Bronchial epithelial cell (primary cell): Measurements from ENCODE around the gene CACHD1. TPM values are rescaled to one million over a fixed set of nuclear protein-coding genes. Genes with fewer than 3 reads are reported as not detected.
A peak's percentile ranks its signal among the peaks of the same experiment; 100 is the strongest.

Experiments used
- DNase-seq: peaks from one replicate; pipeline ENCODE4 v3.0.0-alpha.2; 2010; ENCODE audit warnings: low read depth
- FAIRE-seq: peaks from 2 replicates; lab custom pipeline; 2011; peaks lifted over from hg19 to GRCh38; lab: Jason Lieb, UNC
- H3K27me3 ChIP-seq: 2 replicates; pipeline ENCODE4 v1.5.1; 2011; ENCODE audit warnings: low read length; ENCODE audit not compliant: control insufficient read depth, insufficient read depth
- H3K36me3 ChIP-seq: 2 replicates; pipeline ENCODE4 v1.5.1; 2011; ENCODE audit warnings: low read length; ENCODE audit not compliant: control insufficient read depth, insufficient read depth
- H3K4me3 ChIP-seq: 2 replicates; pipeline ENCODE4 v1.5.1; 2011; ENCODE audit warnings: mild to moderate bottlenecking, low read depth, low read length, control low read depth
- CTCF ChIP-seq: IDR thresholded peaks from 2 replicates; pipeline ENCODE4 v1.5.1; 2011; ENCODE audit warnings: mild to moderate bottlenecking, moderate library complexity, low read length, control low read depth, inconsistent platforms; ENCODE audit not compliant: insufficient read depth, severe bottlenecking
- total RNA-seq: library from RNA; depleted of rRNA; stranded (reverse); fragments of >200 nt; gene quantifications from 2 replicates; pipeline ENCODE4 v1.2.1, GENCODE V29; 2014

CACHD1 gene
- total RNA-seq, 1 donor from 2014 or later, result 1.8 TPM

GRCh38 chr1:64581135-64581842 lies 111.4 kb downstream of the CACHD1 start:
- no peaks in the 10 kb centered on the region for H3K36me3 ChIP-seq
- DNase-seq (no peak), FAIRE-seq (no peak)
- TF ChIP-seq CTCF, result no peak
- H3K4me3 ChIP-seq, result no peak overlapping the region
- no peaks in the 10 kb centered on the region for H3K27me3 ChIP-seq

GRCh38 chr1:64581843-64582185 lies 111.9 kb downstream of the CACHD1 start:
- FAIRE-seq, result no peak
- TF ChIP-seq CTCF, result no peak
- Histone ChIP-seq H3K4me3 (no peak overlapping the region), H3K27me3 (no peaks in the 10 kb centered on the region), H3K36me3 (no peaks in the 10 kb centered on the region)
- no peak for DNase-seq

GRCh38 chr1:64584479-64584878 lies 114.5 kb downstream of the CACHD1 start:
- peak; percentile 42 for DNase-seq
- no peak for FAIRE-seq
- TF ChIP-seq CTCF, result peak; percentile 48
- Histone ChIP-seq H3K36me3 (no peaks in the 10 kb centered on the region), H3K27me3 (no peaks in the 10 kb centered on the region), H3K4me3 (no peak overlapping the region)

DNA sequence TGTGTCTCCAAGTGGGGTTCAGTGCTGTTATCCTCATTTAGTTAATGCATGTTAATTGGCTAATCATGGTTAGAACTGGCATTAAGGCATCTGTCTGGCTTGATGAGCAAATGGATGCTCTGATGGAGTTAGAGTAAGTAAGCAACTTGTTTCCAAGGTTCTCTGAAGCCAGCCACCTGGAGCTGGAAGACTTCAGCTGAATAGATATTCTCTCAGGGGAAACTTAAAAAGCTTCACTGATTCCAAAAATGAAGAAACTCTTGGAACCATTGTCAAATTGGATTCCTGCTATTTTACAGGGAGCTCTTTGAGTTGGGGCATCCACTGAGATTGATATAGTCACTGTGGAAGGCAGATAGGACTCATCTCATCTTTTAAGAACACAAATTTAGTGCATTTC lies 118.9 kb downstream of the CACHD1 start:
- no peak for FAIRE-seq
- TF ChIP-seq CTCF, result no peak

DNA sequence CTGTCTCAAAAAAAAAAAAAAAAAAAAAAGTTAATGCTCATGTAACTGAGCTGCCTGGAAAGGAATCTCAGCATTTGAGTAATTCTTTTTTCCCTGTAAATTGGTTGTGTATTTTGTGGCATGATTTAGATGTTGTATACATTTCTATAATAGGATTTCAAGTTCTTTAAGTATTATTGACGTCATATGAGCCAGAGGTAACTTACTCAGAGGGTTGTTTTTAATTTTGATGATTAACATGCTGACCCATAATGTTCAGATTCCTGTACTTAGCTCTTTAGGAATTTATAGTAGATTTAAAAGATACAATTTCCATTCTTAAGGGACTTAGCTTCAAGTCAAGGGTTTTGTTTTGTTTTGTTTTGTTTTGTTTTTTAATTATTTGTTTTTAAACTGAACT lies 120.4 kb downstream of the CACHD1 start:
- Histone ChIP-seq H3K4me3 (no peak overlapping the region), H3K36me3 (no peaks in the 10 kb centered on the region), H3K27me3 (no peaks in the 10 kb centered on the region)
- FAIRE-seq, result no peak
- no peak for DNase-seq
- TF ChIP-seq CTCF, result no peak

More for the DNA sequence above, 118.9 kb downstream of the CACHD1 start:
- Histone ChIP-seq H3K36me3 (no peaks in the 10 kb centered on the region), H3K27me3 (no peaks in the 10 kb centered on the region), H3K4me3 (no peak overlapping the region)
- DNase-seq, result no peak

DNA sequence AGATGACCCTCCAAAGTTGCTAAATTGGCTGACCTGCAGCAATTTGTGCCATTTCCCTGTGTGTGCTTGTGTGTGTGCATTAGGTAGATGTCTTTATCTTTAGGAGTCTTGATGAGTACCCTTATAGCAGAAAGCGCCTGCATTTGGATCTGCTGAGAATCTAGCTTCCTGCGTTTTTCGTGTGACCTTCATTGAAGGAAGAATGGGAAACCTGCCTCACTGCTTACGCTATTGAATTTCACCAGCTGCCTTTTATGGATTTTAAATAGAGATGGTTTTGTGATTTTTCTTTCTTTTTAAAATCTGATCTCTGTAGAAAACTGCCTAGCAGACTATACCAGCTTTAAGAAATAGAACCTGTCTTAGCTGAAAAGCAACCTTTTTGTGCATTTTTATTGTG lies 124.5 kb downstream of the CACHD1 start:
- no peak overlapping the region for H3K4me3 ChIP-seq
- no peaks in the 10 kb centered on the region for H3K36me3 ChIP-seq
- no peaks in the 10 kb centered on the region for H3K27me3 ChIP-seq
- no peak for FAIRE-seq
- TF ChIP-seq CTCF, result no peak
- DNase-seq, result no peak
